Stimulated activated CD4-positive, alpha-beta T cell treated with anti-CD3 and anti-CD28 coated beads, TNF-alpha, amount 100 ng/mL, for 1 hour (primary cell): Measurements from ENCODE around the gene ATP5ME.
"Not testable (repeated sequence)": the region's sequence is repeated elsewhere in the genome, so short reads cannot be mapped to it uniquely, and the experiment has no call there.

ENCODE experiments used
- DNase-seq, 3 donors: peaks; one replicate each; pipeline ENCODE4 v3.0.0-alpha.2; 2020; ENCODE audit warnings: low read depth in 3 of 3, low spot score in 1 of 3

ATP5ME gene

GRCh38 chr4:705278-706082 is 31.4 kb upstream of the ATP5ME start, which contains the start of gene PCGF3:
Gene PCGF3, plus strand, starts transcription at chr4:705832. Its CDS starts 27,849 bp downstream, at chr4:733681.
- peak; percentile 89 to 98 (median 95) for DNase-seq

GRCh38 chr4:704971-705277 is 30.8 kb upstream of the ATP5ME start:
- DNase-seq = no peak

- DNase-seq = no peak
Measured at GRCh38 chr4:704198-704891, 30.3 kb upstream of the ATP5ME start.

GRCh38 chr4:703336-704197 is 29.5 kb upstream of the ATP5ME start:
- no peak for DNase-seq

GRCh38 chr4:702618-703048 is 28.6 kb upstream of the ATP5ME start:
- DNase-seq = no peak

GRCh38 chr4:700587-701264 is 26.6 kb upstream of the ATP5ME start:
- DNase-seq = no peak

- no peak for DNase-seq
Measured at GRCh38 chr4:699816-700580, 25.9 kb upstream of the ATP5ME start.

GRCh38 chr4:694341-694940 is 20.4 kb upstream of the ATP5ME start:
- not testable (repeated sequence) for DNase-seq

- no peak for DNase-seq
Measured at GRCh38 chr4:692771-693554, 18.9 kb upstream of the ATP5ME start.

GRCh38 chr4:689723-690122 is 15.6 kb upstream of the ATP5ME start:
- DNase-seq = no peak

- DNase-seq = no peak
Measured at GRCh38 chr4:688854-689681, 15.0 kb upstream of the ATP5ME start, which contains the start of gene SLC49A3. Gene SLC49A3, minus strand, starts transcription at chr4:689151. Its CDS starts 24 bp downstream, at chr4:689127.

GRCh38 chr4:687971-688853 is 14.1 kb upstream of the ATP5ME start:
- DNase-seq = no peak

- no peak for DNase-seq
Measured at GRCh38 chr4:687048-687970, 13.2 kb upstream of the ATP5ME start.

- DNase-seq = no peak
Measured at GRCh38 chr4:686413-687040, 12.5 kb upstream of the ATP5ME start.

GRCh38 chr4:685679-686412 is 11.8 kb upstream of the ATP5ME start:
- DNase-seq = no peak
